RWPE2 (cell line): ENCODE measurements around the gene FANK1.
"Not testable (repeated sequence)": the region's sequence is repeated elsewhere in the genome, so short reads cannot be mapped to it uniquely, and the experiment has no call there.

ENCODE experiments used
- ATAC-seq: fragments of 200-7000 bp; cut with Tn5 transposase; 3 replicates; pipeline ENCODE4 v1.9.1; 2021; ENCODE audit warnings: low read depth
- DNase-seq: peaks from one replicate; pipeline ENCODE4 v3.0.0-alpha.2; 2020; ENCODE audit warnings: low spot score
- H3K27ac ChIP-seq: fragments of 450-650 bp; 2 replicates; pipeline ENCODE4 v1.5.1; 2017; ENCODE audit warnings: mild to moderate bottlenecking; ENCODE audit not compliant: poor library complexity, severe bottlenecking
- H3K27me3 ChIP-seq: fragments of 250-450 bp; sonication (Bioruptor Pico); 2 replicates; pipeline ENCODE4 v1.5.1; 2021; ENCODE audit warnings: mild to moderate bottlenecking, moderate library complexity; ENCODE audit not compliant: insufficient read depth, poor library complexity, severe bottlenecking
- H3K36me3 ChIP-seq: fragments of 250-450 bp; sonication (Bioruptor Pico); 2 replicates; pipeline ENCODE4 v1.5.1; 2020; ENCODE audit warnings: low read depth, mild to moderate bottlenecking, moderate library complexity
- H3K4me1 ChIP-seq: fragments of 250-450 bp; sonication (Bioruptor Pico); 2 replicates; pipeline ENCODE4 v1.5.1; 2021; ENCODE audit warnings: mild to moderate bottlenecking, moderate library complexity; ENCODE audit not compliant: insufficient read depth, poor library complexity, severe bottlenecking
- H3K4me3 ChIP-seq: fragments of 250-450 bp; sonication (Bioruptor Pico); 2 replicates; pipeline ENCODE4 v1.5.1; 2021; ENCODE audit warnings: mild to moderate bottlenecking, moderate library complexity; ENCODE audit not compliant: severe bottlenecking
- H3K9me3 ChIP-seq: fragments of 250-450 bp; sonication (Bioruptor Pico); 2 replicates; pipeline ENCODE4 v1.5.1; 2021; ENCODE audit warnings: mild to moderate bottlenecking, moderate library complexity; ENCODE audit not compliant: severe bottlenecking
- TF ChIP-seq, protein P1 (sequence below): fragments of 450-650 bp; IDR thresholded peaks from one replicate; pipeline ENCODE4 v1.5.1; 2017; ENCODE audit warnings: mild to moderate bottlenecking, moderate library complexity; ENCODE audit not compliant: poor library complexity, severe bottlenecking

Gene FANK1

GRCh38 chr10:125955766-125956165 is 59.4 kb downstream of the FANK1 start:
- DNase-seq (no peak), ATAC-seq (no peak)
- TF ChIP-seq, protein P1, sequence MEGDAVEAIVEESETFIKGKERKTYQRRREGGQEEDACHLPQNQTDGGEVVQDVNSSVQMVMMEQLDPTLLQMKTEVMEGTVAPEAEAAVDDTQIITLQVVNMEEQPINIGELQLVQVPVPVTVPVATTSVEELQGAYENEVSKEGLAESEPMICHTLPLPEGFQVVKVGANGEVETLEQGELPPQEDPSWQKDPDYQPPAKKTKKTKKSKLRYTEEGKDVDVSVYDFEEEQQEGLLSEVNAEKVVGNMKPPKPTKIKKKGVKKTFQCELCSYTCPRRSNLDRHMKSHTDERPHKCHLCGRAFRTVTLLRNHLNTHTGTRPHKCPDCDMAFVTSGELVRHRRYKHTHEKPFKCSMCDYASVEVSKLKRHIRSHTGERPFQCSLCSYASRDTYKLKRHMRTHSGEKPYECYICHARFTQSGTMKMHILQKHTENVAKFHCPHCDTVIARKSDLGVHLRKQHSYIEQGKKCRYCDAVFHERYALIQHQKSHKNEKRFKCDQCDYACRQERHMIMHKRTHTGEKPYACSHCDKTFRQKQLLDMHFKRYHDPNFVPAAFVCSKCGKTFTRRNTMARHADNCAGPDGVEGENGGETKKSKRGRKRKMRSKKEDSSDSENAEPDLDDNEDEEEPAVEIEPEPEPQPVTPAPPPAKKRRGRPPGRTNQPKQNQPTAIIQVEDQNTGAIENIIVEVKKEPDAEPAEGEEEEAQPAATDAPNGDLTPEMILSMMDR = no peak
- Histone ChIP-seq H3K4me1 (no peaks in the 10 kb centered on the region), H3K9me3 (no peaks in the 10 kb centered on the region), H3K36me3 (no peaks in the 10 kb centered on the region), H3K4me3 (no peak overlapping the region), H3K27me3 (no peaks in the 10 kb centered on the region), H3K27ac (no peak overlapping the region)

- no peaks in the 10 kb centered on the region for H3K4me1 ChIP-seq
- no peak overlapping the region for H3K4me3 ChIP-seq
- TF ChIP-seq, protein P1 = no peak
- ATAC-seq = no peak
- H3K36me3 ChIP-seq = no peaks in the 10 kb centered on the region
- H3K27ac ChIP-seq = no peak overlapping the region
- DNase-seq = no peak
- H3K27me3 ChIP-seq = no peaks in the 10 kb centered on the region
- no peaks in the 10 kb centered on the region for H3K9me3 ChIP-seq
Measured at GRCh38 chr10:125961743-125962142, 65.4 kb downstream of the FANK1 start.

GRCh38 chr10:125962200-125962599 is 65.8 kb downstream of the FANK1 start:
- TF ChIP-seq, protein P1 = no peak
- H3K9me3 ChIP-seq = no peaks in the 10 kb centered on the region
- no peak overlapping the region for H3K4me3 ChIP-seq
- no peaks in the 10 kb centered on the region for H3K4me1 ChIP-seq
- no peak for ATAC-seq
- no peak for DNase-seq
- H3K27me3 ChIP-seq = no peaks in the 10 kb centered on the region
- H3K36me3 ChIP-seq = no peaks in the 10 kb centered on the region
- no peak overlapping the region for H3K27ac ChIP-seq

DNA sequence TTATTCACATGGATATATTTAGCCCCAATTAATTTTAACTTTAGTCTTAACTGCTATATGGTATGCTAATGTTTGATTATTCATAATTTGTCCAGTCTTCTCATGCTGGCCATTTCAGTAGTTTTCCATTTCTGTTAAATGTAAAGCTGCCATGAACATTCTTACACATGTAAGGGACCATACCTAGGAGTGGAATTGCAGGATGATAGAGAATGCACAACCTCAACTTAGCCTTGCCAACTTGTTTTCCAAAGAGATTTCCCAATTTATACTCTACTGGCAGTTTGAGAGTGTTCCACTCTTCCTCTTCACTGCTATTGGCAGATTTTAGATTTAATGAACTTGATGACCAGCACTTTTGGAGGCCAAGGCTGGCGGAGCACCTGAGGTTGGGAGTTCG is 68.2 kb downstream of the FANK1 start:
- H3K27me3 ChIP-seq = no peaks in the 10 kb centered on the region
- no peak for ATAC-seq
- peaks cover 6% of the 10 kb centered on the region for H3K4me1 ChIP-seq
- no peaks in the 10 kb centered on the region for H3K9me3 ChIP-seq
- DNase-seq = no peak
- no peak overlapping the region for H3K4me3 ChIP-seq
- no peak overlapping the region for H3K27ac ChIP-seq
- TF ChIP-seq, protein P1 = no peak
- H3K36me3 ChIP-seq = no peaks in the 10 kb centered on the region

DNA sequence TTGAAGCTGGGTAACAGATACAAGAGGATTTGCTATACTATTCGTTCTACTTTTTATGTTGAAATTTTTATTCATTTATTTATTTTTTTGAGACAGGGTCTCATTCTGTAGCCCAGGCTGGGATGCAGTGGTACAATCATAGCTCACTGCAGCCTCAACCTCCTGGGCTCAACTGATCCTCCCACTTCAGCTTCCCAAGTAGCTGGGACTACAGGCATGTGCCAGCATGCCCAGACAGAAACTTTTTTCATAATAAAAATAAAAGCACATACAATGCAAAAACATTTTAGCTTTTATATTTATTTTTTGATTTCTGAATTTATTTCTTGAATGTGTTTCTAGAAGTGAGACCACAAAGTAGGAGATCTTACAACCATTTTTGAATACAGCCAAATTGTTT is 71.2 kb downstream of the FANK1 start:
- DNase-seq (no peak), ATAC-seq (no peak)
- no peak overlapping the region for H3K27ac ChIP-seq
- H3K4me3 ChIP-seq = no peak overlapping the region
- TF ChIP-seq, protein P1 = no peak
- no peaks in the 10 kb centered on the region for H3K9me3 ChIP-seq
- peaks cover 6% of the 10 kb centered on the region for H3K4me1 ChIP-seq
- no peaks in the 10 kb centered on the region for H3K36me3 ChIP-seq
- no peaks in the 10 kb centered on the region for H3K27me3 ChIP-seq

DNA sequence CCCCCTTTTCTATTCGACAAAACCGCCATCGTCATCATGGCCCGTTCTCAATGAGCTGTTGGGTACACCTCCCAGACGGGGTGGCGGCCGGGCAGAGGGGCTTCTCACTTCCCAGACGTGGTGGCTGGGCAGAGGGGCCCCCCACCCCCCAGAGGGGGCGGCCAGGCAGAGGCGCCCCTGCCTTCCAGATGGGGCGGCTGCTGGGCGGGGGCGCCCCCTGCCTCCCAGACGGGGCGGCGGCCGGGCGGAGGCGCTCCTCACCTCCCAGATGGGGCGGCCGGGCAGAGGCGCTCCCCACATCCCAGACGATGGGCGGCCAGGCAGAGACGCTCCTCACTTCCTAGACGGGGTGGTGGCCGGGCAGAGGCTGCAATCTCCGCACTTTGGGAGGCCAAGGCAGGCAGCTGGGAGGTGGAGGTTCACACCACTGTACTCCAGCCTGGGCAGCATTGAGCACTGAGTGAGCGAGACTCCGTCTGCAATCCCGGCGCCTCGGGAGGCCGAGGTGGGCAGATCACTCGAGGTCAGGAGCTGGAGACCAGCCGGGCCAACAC is 73.8 kb downstream of the FANK1 start:
- not testable (repeated sequence) for ATAC-seq, H3K9me3 ChIP-seq, H3K36me3 ChIP-seq, DNase-seq, H3K4me3 ChIP-seq, H3K27ac ChIP-seq, H3K27me3 ChIP-seq
- H3K4me1 ChIP-seq = peaks cover 16% of the 10 kb centered on the region
